HG03442 (cell line): Measurements from ENCODE around the gene RABL6.

ENCODE experiments used
- ATAC-seq: cut with Tn5 transposase; IDR thresholded peaks from one replicate; pipeline ENCODE4 v1.9.1; 2021; ENCODE audit warnings: mild to moderate bottlenecking, moderate library complexity; ENCODE audit not compliant: unreplicated experiment

Gene RABL6

DNA sequence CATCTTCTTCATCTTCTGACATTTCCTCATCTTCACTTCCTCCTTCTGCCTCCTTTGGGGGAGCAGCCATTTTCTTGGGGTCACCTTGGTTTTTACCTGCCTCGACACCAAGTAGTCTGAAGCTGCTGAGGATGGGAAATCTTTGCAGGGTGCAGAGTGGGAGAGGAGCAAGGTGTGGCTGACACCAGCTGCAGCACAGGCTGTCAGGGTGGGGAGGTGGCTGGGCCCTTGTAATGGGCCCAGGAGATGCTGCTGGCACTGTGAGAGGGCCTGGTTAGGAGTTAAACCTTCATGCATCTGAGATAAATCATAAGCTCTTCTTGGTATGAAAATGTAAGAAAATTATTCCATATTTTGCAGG, 7.7 kb downstream of the RABL6 start:
- no peak for ATAC-seq

GRCh38 chr9:136820971-136821825, 13.4 kb downstream of the RABL6 start:
- no peak for ATAC-seq

- ATAC-seq: no peak
Measured at GRCh38 chr9:136821826-136822544, 14.2 kb downstream of the RABL6 start.

DNA sequence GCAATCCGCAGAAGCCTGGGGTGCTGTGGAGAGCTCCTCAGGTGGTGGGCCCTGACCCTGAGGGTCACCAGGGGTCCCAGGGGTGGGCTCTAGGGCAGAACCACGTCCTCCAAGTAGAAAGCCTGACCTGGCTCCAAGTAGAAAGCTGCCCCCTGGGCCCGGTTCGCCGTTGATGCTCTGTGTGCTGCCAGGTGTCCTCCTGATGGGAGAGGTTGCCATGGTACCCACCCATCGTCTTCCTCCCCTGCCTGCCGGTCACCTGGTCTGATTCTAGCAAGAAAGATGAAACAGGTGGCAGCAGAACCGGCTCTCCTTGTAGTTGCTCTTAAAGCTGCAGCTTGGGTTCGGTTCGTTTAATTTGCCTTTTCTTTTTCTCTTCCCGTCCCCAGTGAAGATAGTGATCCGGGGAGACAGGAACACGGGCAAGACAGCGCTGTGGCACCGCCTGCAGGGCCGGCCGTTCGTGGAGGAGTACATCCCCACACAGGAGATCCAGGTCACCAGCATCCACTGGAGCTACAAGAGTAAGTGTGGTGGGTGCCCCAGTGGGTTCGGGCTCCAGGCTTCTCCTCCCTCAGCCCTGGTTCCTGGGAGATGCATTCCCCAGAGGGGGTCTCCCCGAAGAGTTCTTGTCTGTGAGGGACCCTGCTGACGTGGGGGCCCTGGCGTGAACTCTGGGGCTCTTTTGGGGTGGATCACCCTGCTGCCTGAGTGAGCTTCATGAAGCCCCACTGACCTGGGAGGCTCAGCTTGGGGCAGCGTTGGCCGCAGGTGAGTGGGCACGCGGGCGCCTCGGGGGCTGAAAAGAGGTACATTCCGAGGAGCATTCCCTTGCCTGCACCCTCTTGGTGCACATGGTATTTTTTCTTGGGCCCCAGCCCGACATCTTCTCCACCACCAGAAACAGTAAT, 15.6 kb downstream of the RABL6 start:
- ATAC-seq: no peak

DNA sequence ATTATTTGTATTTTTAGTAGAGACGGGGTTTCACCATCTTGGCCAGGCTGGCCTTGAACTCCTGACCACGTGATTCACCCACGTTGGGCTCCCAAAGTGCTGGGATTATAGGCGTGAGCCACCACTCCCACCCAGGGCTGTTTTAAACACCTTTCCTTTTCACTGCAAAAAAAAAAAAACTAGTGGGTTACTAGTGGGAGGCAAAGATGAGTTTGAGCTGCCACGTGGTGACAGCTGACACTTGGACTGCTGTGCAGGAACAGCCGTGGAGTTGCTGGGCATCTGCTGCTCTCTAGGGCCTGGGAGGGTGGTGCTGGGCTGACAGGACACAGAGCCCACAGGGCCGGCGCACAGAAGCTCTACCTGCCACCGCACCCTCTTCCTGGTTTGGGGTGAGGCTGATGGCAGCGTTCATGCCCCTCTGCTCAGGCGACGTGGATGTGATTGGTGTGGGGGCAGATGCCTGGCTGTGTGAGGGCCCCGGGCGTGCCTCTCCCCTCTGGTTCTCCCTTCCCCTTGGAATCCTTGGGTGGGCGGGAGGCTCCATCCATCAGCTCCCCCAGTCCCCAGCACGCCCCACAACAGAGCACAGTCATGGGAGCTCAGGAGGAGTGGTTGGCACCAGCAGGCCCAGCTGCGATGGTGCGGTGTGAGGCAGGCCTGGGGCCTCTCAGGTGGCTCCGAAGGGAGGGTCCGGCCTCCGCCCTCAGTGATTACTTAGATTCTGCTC, 16.9 kb downstream of the RABL6 start:
- no peak for ATAC-seq

DNA sequence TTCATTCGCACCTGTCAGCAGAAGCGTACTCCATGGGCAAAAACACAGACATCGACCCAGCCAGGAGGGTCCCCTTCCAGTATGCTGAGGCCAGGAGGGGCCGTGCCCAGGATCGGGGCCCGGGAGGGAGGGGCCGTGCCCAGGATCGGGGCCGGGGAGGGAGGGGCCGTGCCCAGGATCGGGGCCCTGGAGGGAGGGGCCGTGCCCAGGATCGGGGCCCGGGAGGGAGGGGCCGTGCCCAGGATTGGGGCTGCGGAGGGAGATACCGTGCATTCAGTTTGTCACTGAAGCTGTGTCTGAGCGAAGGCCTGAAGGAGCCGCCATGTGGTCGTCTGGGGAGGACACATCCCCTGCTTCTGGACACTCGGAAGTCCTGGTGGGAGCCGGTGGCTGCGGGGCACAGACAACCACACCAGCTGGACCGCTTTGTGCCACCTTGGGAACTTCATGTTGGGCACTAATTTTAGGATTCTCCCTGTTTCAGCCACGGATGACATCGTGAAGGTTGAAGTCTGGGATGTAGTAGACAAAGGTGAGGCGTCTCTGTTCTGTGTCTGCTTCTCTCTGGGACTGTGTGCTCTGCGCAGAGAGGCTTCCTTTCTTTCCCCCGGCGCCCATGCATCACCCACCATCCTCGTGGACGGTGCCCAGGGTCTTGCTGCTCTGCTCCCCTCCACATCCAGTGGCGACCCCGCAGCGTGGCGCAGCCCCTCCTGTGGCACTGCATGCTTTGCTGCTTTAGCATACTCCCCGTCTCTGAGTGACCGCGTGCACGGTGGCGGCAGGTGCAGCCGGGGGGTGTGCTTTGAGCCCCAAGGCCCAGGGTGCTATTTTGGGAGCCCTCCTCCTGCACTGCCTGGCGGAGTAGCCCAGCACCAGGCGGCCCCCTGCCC, 17.8 kb downstream of the RABL6 start:
- ATAC-seq: no peak

DNA sequence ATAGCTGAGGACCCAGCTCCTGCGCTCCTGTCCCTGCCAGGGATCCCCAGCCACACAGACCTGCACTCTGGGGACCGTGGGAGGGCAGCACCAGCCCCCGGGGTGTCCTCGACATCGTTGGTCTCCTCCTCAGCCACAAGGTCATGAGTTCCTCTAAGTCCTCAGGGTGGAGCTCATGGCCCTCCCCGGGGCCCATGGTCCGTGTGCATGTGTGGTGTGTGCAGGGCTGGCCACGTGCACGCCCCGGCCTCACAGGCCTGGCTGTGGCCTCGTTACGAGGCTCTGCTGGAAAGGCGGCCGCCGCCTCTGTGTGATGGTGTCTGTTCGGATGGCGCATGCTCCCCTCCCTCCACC, 18.4 kb downstream of the RABL6 start:
- no peak for ATAC-seq

- no peak for ATAC-seq
Measured at GRCh38 chr9:136826703-136827582, 19.2 kb downstream of the RABL6 start.

DNA sequence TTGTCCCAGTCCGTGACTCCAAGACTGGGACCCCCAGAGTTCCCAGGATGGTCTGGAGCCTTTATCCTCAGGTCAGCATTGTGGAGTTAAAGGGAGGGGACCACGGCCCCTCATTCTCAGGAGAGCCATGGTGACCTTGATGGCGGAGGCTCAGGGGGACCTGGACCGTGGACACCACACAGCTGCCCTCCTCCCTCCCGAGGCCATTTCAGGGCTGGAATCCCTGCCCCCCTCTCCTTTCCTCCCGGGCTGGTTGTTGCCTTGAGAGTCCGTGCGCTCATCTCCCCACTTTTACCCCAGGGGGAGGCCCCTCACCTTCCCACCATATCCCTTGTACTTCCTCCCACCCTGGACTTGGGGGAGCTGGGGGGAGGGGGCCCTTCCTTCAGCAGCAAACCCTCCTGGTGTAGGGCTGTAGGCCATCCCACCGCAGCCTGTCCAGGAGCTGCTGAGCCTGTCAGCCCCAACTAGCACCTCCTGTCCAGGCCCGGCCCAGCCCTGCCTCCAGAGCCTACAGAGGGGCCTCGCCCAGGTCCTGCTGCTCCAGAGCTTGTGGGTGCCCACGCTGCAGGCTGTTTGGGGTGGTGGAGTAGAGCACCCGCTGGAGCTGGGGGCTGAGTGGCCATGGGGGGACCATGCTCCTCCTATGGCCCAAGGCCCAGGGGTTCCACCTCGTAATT, 20.2 kb downstream of the RABL6 start:
- no peak for ATAC-seq

DNA sequence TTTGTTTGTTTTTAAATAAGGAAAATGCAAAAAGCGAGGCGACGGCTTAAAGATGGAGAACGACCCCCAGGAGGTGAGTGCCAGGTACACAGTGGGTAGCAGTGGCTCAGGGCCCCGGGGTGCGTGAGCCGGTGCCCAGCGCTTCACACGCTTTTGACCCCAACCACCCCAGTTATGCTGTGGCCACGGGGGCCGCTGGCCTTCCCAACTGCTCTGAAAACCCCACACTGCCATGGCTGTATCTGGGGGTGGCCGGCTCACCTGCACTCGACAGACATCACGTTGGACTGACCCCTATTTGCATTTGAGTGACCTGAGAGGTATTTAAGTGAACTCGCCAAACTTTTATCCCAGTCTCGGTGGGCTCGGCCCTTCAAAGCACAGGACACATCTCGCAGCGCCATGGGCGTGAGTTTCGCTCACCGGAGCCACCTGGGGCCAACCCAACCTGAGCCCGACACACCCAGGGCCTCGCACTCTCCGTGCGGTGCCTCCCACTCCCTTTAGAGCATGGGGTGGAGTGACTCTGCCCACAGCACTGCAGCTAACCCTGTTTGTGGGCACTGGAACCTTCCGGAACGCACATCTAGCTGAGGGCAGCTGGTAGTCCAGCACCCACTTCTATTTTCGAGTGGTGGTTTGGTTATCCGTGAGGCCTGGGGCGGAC, 20.9 kb downstream of the RABL6 start:
- no peak for ATAC-seq

DNA sequence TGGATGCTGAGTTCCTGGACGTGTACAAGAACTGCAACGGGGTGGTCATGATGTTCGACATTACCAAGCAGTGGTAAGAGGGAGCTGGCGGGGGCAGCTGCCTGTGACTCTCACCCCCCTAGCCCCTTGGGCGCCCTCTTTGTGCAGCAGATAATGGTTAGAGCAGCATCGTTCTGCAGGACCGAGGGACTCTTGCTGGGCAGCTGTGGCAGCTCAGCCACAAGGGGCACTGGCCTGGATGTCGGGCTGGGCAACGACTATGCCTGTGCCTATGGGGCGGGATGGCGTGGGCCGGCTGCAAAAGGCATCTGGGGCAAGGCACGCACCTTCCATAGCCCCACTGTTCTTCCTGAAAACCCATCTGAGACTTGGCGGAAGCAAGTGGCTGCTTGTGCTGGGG, 21.7 kb downstream of the RABL6 start:
- no peak for ATAC-seq

- no peak for ATAC-seq
Measured at GRCh38 chr9:136829981-136830885, 22.5 kb downstream of the RABL6 start.

- ATAC-seq: no peak
Measured at GRCh38 chr9:136831002-136831719, 23.4 kb downstream of the RABL6 start.

- no peak for ATAC-seq
Measured at GRCh38 chr9:136831720-136832104, 24.0 kb downstream of the RABL6 start.

GRCh38 chr9:136832581-136832980, 24.8 kb downstream of the RABL6 start:
- no peak for ATAC-seq
